Osteoblast (primary cell): ENCODE measurements around the gene SPTB. TPM values are rescaled to one million over a fixed set of nuclear protein-coding genes. Genes with fewer than 3 reads are reported as not detected.

Source experiments
- DNase-seq: peaks from one replicate; pipeline ENCODE4 v3.0.0; 2011; ENCODE audit warnings: low spot score, mixed read lengths; ENCODE audit not compliant: insufficient read length; ENCODE audit errors: missing footprints
- H2AFZ ChIP-seq: 2 replicates; pipeline ENCODE4 v1.6.0; 2011; ENCODE audit warnings: mild to moderate bottlenecking, low read length
- H3K27ac ChIP-seq: 2 replicates; pipeline ENCODE4 v1.5.1; 2011; ENCODE audit warnings: mild to moderate bottlenecking, low read depth, low read length, moderate library complexity
- H3K27me3 ChIP-seq: 2 replicates; pipeline ENCODE4 v1.6.0; 2012; ENCODE audit warnings: mild to moderate bottlenecking, control low read depth, inconsistent platforms, low read length, moderate library complexity; ENCODE audit not compliant: insufficient read depth
- H3K36me3 ChIP-seq: 2 replicates; pipeline ENCODE4 v1.5.1; 2011; ENCODE audit warnings: mild to moderate bottlenecking, low read length, control low read depth, moderate library complexity; ENCODE audit not compliant: insufficient read depth
- H3K4me1 ChIP-seq: 2 replicates; pipeline ENCODE4 v1.5.1; 2011; ENCODE audit warnings: mild to moderate bottlenecking, low read length, control low read depth, moderate library complexity; ENCODE audit not compliant: insufficient read depth
- H3K4me2 ChIP-seq: 2 replicates; pipeline ENCODE4 v1.6.0; 2011; ENCODE audit warnings: mild to moderate bottlenecking, low read length; ENCODE audit not compliant: insufficient read depth
- H3K4me3 ChIP-seq: fragments of 200-600 bp; sonication (generic); 3 replicates; pipeline ENCODE4 v1.5.1; 2012; ENCODE audit warnings: mild to moderate bottlenecking, low read length, inconsistent platforms; ENCODE audit not compliant: insufficient read depth
- H3K79me2 ChIP-seq: 2 replicates; pipeline ENCODE4 v1.6.0; 2012; ENCODE audit warnings: mild to moderate bottlenecking, low read length, control low read depth, inconsistent platforms; ENCODE audit not compliant: insufficient read depth
- H3K9me3 ChIP-seq: 2 replicates; pipeline ENCODE4 v1.5.1; 2011; ENCODE audit warnings: low read depth, low read length, control low read depth
- H4K20me1 ChIP-seq: 2 replicates; pipeline ENCODE4 v1.6.0; 2012; ENCODE audit warnings: mild to moderate bottlenecking, low read length, control low read depth; ENCODE audit not compliant: insufficient read depth
- CTCF ChIP-seq: IDR thresholded peaks from 2 replicates; pipeline ENCODE4 v1.5.1; 2011; ENCODE audit warnings: mild to moderate bottlenecking, low read depth, low read length, moderate library complexity; ENCODE audit errors: extremely low read depth
- total RNA-seq: library from RNA; depleted of rRNA; stranded (reverse); fragments of >200 nt; gene quantifications from 2 replicates; pipeline ENCODE4 v1.2.3, GENCODE V29; 2012

Gene SPTB
- total RNA-seq, 1 donor, result under 0.01 TPM

DNA sequence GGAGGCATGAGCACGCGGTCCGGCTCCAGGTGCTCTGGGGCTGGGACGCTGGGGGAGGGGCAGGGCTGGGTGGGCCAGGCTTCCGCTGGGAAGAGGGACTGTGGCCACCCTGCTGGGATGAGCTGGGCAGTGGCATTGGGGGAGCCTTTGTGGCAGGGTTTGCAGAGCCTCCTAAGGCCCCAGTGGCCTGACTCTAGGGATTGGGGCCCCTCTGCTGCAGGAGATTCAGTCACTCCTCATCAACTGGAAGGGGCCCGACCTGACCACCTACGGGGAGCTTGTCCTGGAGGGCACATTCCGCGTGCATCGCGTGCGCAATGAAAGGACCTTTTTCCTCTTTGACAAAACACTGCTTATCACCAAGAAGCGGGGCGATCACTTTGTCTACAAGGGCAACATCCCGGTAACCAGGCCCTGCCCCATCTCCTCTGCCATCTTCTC, 148.5 kb downstream of the SPTB start:
- no peaks in the 10 kb centered on the region for H3K27me3 ChIP-seq
- H3K4me2 ChIP-seq, result no peak overlapping the region
- no peak for DNase-seq
- H4K20me1 ChIP-seq, result no peaks in the 10 kb centered on the region
- H3K27ac ChIP-seq, result no peak overlapping the region
- H2AFZ ChIP-seq, result no peak overlapping the region
- no peaks in the 10 kb centered on the region for H3K79me2 ChIP-seq
- no peaks in the 10 kb centered on the region for H3K9me3 ChIP-seq
- H3K4me1 ChIP-seq, result no peaks in the 10 kb centered on the region
- H3K4me3 ChIP-seq, result no peak overlapping the region
- no peak for TF ChIP-seq CTCF
- no peaks in the 10 kb centered on the region for H3K36me3 ChIP-seq

DNA sequence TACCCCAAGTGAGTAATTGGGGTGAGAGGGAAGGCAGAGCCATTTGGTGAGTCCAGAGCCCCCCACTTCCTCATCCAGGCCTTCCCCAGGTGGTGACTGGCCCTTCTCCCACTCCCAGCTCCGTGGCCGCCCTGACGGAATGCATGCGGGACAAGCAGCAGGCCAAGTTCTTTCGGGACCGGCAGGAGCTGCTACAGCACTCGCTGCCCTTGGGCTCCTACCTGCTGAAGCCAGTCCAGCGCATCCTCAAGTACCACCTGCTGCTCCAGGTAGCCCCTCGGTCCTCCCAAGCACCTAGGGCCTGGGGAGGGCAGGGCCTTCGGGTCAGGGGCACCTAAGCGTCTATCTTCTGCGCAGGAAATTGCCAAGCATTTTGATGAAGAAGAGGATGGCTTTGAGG, 149.0 kb downstream of the SPTB start:
- no peaks in the 10 kb centered on the region for H3K9me3 ChIP-seq
- no peak overlapping the region for H3K27ac ChIP-seq
- peak; percentile 46 for DNase-seq
- no peaks in the 10 kb centered on the region for H3K36me3 ChIP-seq
- H3K4me3 ChIP-seq, result no peak overlapping the region
- no peak overlapping the region for H2AFZ ChIP-seq
- H3K4me1 ChIP-seq, result no peaks in the 10 kb centered on the region
- H3K4me2 ChIP-seq, result no peak overlapping the region
- no peaks in the 10 kb centered on the region for H4K20me1 ChIP-seq
- H3K27me3 ChIP-seq, result no peaks in the 10 kb centered on the region
- no peak for TF ChIP-seq CTCF
- no peaks in the 10 kb centered on the region for H3K79me2 ChIP-seq

- Histone ChIP-seq H3K4me2 (no peak overlapping the region), H3K4me3 (no peak overlapping the region), H3K36me3 (no peaks in the 10 kb centered on the region), H2AFZ (no peak overlapping the region), H3K27me3 (no peaks in the 10 kb centered on the region), H4K20me1 (no peaks in the 10 kb centered on the region), H3K27ac (no peak overlapping the region), H3K79me2 (no peaks in the 10 kb centered on the region), H3K4me1 (peaks cover 5% of the 10 kb centered on the region), H3K9me3 (no peaks in the 10 kb centered on the region)
- no peak for TF ChIP-seq CTCF
- no peak for DNase-seq
Measured at GRCh38 chr14:64730061-64730440, 149.7 kb downstream of the SPTB start.

DNA sequence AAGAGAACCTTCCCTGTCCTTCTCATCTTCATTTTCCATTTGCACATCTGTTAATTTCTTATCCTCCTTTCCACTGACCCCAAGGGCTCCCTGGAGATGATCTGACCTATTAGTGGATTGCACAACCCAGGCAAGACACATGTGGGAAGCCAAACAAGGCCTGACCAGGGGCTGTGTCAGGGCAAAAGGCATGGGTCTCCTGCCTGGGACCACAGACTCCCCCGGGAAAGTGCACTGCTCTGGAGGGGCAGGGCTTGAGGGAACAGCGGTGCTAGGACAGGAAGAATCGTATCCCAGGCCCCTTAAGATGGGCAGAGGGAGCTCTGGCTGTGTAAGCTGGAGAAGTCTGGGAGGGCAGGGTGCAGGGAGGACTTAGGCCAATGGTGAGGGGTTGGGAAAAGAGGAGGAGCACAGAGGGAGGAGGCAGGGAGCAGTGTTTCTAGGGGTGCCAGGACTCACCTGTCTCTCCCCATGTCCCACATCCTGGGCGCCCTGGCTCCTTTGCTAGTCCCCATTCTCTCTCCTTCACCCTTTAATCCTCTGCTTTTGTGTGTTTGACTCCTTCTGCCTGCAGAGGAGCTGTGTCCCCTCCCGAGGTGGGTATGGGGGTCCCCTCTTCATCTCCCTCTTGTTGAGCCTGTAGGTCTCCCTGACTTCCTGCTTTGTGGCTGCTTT, 150.2 kb downstream of the SPTB start:
- peak; percentile 75 for DNase-seq

More for the DNA sequence above, 150.2 kb downstream of the SPTB start:
- Histone ChIP-seq H3K9me3 (no peaks in the 10 kb centered on the region), H3K27me3 (no peaks in the 10 kb centered on the region), H3K27ac (no peak overlapping the region), H4K20me1 (no peaks in the 10 kb centered on the region), H3K4me2 (no peak overlapping the region), H2AFZ (no peak overlapping the region), H3K4me3 (no peak overlapping the region), H3K36me3 (no peaks in the 10 kb centered on the region), H3K79me2 (no peaks in the 10 kb centered on the region), H3K4me1 (peaks cover 7% of the 10 kb centered on the region)
- TF ChIP-seq CTCF, result no peak
